Measurements from ENCODE around the gene C19orf44. TPM values are rescaled to one million over a fixed set of nuclear protein-coding genes. Genes with fewer than 3 reads are reported as not detected.
"Not testable (repeated sequence)": the region's sequence is repeated elsewhere in the genome, so short reads cannot be mapped to it uniquely, and the experiment has no call there.

The C19orf44 gene
- polyA plus RNA-seq, 2 of the 4 experiments (the other 2 are of a cell fraction), result 2.9 to 3.0 TPM

- DNase-seq (ENCODE audit: low read depth in 1 of 2, low spot score in 1 of 2), result no peak
- Histone ChIP-seq H3K27ac (no peak overlapping the region), H3K4me1 (no peaks in the 10 kb centered on the region), H3K4me2 (no peak overlapping the region), H3K4me3 (no peak overlapping the region), H3K9me3 (no peaks in the 10 kb centered on the region)
- FAIRE-seq, result no peak
- ChIA-PET CTCF (interaction anchor here (1.1 to 1.3 kb wide), 2 partner anchors 8 to 13 kb away, joined by 3 to 4 read pairs; partner anchors contain the start of genes C19orf44 and CALR3), POLR2A (interaction anchor here (1.0 kb wide), 1 partner anchor 13 kb away, joined by 3 read pairs; the partner anchor contains the start of genes C19orf44 and CALR3)
- TF ChIP-seq EP300 (IDR thresholded peaks at IDR 0.05) (no peak), MAFK (IDR thresholded peaks at IDR 0.05; ENCODE audit: partially characterized antibody) (no peak)
- 94% methylated on average over 27 of the region's 28 CpGs for WGBS (ENCODE audit: missing lambda C conversion rate)
- ATAC-seq, result no peak
Measured at GRCh38 chr19:16509141-16510061, 13.2 kb downstream of the C19orf44 start.

GRCh38 chr19:16512611-16513010 is 16.4 kb downstream of the C19orf44 start:
- H3K4me1 ChIP-seq; CTCF ChIA-PET; ATAC-seq; H3K4me3 ChIP-seq; H3K4me2 ChIP-seq; POLR2A ChIA-PET; DNase-seq (ENCODE audit: low read depth in 1 of 2, low spot score in 1 of 2); H3K9me3 ChIP-seq; FAIRE-seq; H3K27ac ChIP-seq: not testable (repeated sequence)
- 88% methylated on average over 10 of the region's 10 CpGs for WGBS (ENCODE audit: missing lambda C conversion rate)

GRCh38 chr19:16514383-16515019 is 18.3 kb downstream of the C19orf44 start:
- H3K4me2 ChIP-seq, result no peak overlapping the region
- CTCF ChIA-PET, result no interaction called here
- ATAC-seq (peak; percentile 52 to 59; a peak in 3 of 6 replicates), FAIRE-seq (no peak), DNase-seq (ENCODE audit: low read depth in 1 of 2, low spot score in 1 of 2) (no peak)
- TF ChIP-seq, protein P1, sequence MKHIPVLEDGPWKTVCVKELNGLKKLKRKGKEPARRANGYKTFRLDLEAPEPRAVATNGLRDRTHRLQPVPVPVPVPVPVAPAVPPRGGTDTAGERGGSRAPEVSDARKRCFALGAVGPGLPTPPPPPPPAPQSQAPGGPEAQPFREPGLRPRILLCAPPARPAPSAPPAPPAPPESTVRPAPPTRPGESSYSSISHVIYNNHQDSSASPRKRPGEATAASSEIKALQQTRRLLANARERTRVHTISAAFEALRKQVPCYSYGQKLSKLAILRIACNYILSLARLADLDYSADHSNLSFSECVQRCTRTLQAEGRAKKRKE (CRISPR knock-in tag; IDR thresholded peaks at IDR 0.05; ENCODE audit: low read depth), result no peak
- TF ChIP-seq NFE2L2 (conservative IDR thresholded peaks at IDR 0.05; ENCODE audit: low read length), result no peak
- TF ChIP-seq RCOR1 (IDR thresholded peaks at IDR 0.05; ENCODE audit: low read depth, low read length), result no peak
- TF ChIP-seq MAX (IDR thresholded peaks at IDR 0.05), result no peak
- no peak for TF ChIP-seq ESRRA (IDR thresholded peaks at IDR 0.05; ENCODE audit: borderline replicate concordance, low read length)
- TF ChIP-seq ZFP36 (IDR thresholded peaks at IDR 0.05; ENCODE audit: borderline replicate concordance, partially characterized antibody), result no peak
- no peak for TF ChIP-seq RAD21 (conservative IDR thresholded peaks at IDR 0.05 in 1 of 2, IDR thresholded peaks at IDR 0.05 in 1 of 2)
- no peak for TF ChIP-seq RFX5 (IDR thresholded peaks at IDR 0.05)
- no peak for TF ChIP-seq EP300 (IDR thresholded peaks at IDR 0.05)
- TF ChIP-seq HMGXB4 (CRISPR knock-in tag; IDR thresholded peaks at IDR 0.05; ENCODE audit: borderline replicate concordance), result no peak
- TF ChIP-seq REST (IDR thresholded peaks at IDR 0.05), result no peak
- TF ChIP-seq PHF8 (IDR thresholded peaks at IDR 0.05; ENCODE audit: borderline replicate concordance, low read depth), result no peak
- TF ChIP-seq SREBF2 (IDR thresholded peaks at IDR 0.05), result no peak
- no peak for TF ChIP-seq CHD2 (IDR thresholded peaks at IDR 0.05; ENCODE audit: low read length, partially characterized antibody)
- TF ChIP-seq FOSB (CRISPR knock-in tag; IDR thresholded peaks at IDR 0.05), result no peak
- no peak for TF ChIP-seq HDAC2 (IDR thresholded peaks at IDR 0.05)
- no peak for TF ChIP-seq EHF (CRISPR knock-in tag; IDR thresholded peaks at IDR 0.05)
- no peak for TF ChIP-seq HEYL (CRISPR knock-in tag; IDR thresholded peaks at IDR 0.05)
- TF ChIP-seq POLR2AphosphoS2 (conservative IDR thresholded peaks at IDR 0.05; ENCODE audit: low read length), result no peak
- H3K4me1 ChIP-seq, result no peaks in the 10 kb centered on the region
- no peak overlapping the region for H3K4me3 ChIP-seq
- H3K9me3 ChIP-seq, result no peaks in the 10 kb centered on the region
- WGBS (ENCODE audit: missing lambda C conversion rate), result 94% methylated on average over 13 of the region's 24 CpGs
- POLR2A ChIA-PET, result no interaction called here
- no peak overlapping the region for H3K27ac ChIP-seq

All from A549 (cell line).